Stimulated activated naive CD4-positive, alpha-beta T cell treated with Interleukin-2 at 50 U/mL for 16 hours (primary cell): Measurements from ENCODE around the gene COL5A2.
A peak's percentile ranks its signal among the peaks of the same experiment; 100 is the strongest.

ENCODE experiments used
- DNase-seq: peaks from one replicate; lab custom pipeline; 2025; lab: John Stamatoyannopoulos, UW

The COL5A2 gene

DNA sequence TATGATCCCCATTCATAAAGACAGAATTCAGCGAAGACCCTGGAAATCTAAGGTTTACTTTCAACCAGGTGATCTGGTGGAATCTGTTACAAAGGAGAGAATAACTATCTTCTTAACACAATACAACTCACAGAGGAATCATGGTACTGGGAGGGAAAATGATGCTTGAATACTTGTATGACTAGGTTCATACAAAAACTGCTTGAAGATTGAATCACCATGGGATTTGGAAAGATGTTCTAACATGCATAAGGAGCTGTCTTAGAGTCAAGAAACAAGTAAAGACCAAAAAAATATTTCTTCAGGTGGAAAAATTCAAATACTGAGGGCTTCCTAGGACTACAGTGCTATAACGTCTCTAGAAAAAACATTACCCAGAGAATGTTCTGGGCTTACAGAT lies 32.2 kb downstream of the COL5A2 start:
- DNase-seq, result no peak

- DNase-seq, result no peak
These were observed 33.0 kb downstream of the COL5A2 start for GRCh38 chr2:189146553-189146952.

DNA sequence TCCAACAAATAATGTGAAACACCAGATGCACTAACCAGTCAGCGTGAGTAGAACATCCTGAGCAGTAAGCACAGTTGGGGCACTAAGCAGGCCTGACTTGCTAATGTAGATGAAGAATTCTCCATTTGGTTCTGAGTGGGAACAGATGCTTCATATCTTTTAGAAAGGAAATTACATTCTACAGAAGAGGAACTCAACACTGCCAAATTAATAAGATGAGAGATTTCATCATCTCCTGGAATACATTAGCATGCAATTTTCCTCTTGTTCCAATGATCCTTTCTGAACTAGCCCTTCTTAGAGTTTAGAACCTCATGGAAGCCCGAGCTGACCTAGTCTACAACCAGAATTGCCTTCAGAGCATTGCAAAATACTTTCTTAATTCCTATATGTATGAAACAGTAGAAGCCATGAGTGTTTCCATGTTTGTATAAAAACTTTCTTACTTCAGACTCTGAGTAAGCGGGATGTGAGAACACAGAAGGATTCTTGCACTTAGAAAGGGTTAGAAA lies 34.8 kb downstream of the COL5A2 start:
- DNase-seq, result no peak

DNA sequence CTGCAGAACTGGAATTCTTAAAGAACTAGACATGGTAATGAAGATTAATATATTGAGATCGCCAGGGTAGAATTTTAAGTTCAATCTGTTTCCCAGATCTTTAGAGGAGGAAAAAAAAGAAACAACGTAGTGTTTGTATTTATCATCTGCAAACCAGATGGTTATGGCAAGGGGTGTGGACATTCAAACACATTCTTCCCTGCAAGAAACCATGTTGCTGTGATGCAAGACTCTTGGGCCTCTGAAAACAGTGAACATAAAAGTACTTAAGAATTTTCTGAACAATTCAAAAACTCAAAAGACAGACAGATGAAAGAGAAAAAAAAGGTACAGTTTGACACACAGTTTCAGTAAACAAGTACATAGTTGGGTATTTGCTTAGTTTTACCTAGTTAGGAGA lies 35.6 kb downstream of the COL5A2 start:
- no peak for DNase-seq

- peak; percentile 38 for DNase-seq
These were observed 36.4 kb downstream of the COL5A2 start for GRCh38 chr2:189142893-189143759.

- DNase-seq, result no peak
These were observed 40.8 kb downstream of the COL5A2 start for GRCh38 chr2:189138800-189139199.

GRCh38 chr2:189137519-189137918 lies 42.0 kb downstream of the COL5A2 start:
- DNase-seq, result no peak

- DNase-seq, result no peak
These were observed 45.1 kb downstream of the COL5A2 start for GRCh38 chr2:189134485-189134884.

DNA sequence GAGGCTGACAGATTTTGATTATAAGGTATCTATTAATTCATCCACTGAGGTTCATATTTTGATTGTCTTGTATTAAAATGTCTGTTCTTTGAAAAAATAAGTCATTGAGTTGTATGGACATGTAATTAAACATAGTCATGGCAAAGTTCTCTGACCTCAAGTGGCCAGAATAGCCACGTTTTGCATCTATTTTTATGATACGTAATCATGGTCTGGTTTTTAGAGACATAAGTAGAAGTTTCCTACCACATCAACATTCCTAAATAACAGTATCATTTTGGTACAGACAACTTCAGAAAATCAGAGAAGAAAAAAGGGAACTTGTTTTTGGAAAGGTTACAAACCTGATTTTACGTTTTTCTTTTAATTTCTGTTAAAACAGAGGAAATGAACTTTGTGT lies 47.6 kb downstream of the COL5A2 start:
- no peak for DNase-seq

GRCh38 chr2:189129971-189130370 lies 49.6 kb downstream of the COL5A2 start:
- no peak for DNase-seq

- no peak for DNase-seq
These were observed 50.6 kb downstream of the COL5A2 start for GRCh38 chr2:189128970-189129369.

DNA sequence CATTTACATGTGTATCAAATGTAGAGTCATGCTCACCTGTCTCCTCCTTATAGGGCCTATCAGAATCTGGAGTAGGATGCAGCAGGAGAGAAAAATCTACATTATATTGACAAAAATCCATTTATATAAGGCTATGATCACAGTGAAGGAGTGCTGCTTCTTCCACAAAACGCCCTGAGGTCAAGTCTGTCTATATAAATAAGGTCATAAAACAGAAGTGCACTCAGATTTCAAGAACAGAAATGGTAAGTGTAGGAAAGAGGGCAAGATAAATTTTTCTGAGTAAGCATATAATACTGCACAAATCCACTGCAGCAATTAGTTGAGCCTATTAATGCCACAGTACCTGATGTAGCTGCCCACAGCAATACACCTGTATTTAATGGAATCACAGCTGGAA lies 51.8 kb downstream of the COL5A2 start:
- no peak for DNase-seq

- no peak for DNase-seq
These were observed 54.4 kb downstream of the COL5A2 start for GRCh38 chr2:189125195-189125594.

DNA sequence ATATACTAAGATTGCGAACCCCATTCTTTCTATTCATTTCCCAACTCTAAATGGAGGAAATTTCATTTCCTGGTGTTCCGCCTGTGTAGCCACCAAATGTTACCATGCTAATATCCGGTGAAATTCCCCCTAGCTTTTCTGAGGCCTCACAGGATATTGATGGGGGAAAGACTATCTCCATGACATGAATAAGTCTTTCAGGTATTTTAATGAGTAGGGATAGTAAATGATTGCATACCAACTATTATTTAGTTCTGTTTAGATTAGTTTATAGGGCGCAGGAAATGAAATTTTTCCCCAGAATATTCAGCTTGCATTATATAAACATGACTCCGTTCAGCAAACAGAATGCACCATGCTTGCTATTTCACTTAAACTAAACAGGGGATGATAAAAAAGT lies 55.4 kb downstream of the COL5A2 start:
- no peak for DNase-seq

- DNase-seq, result no peak
These were observed 61.2 kb downstream of the COL5A2 start for GRCh38 chr2:189118386-189118785.

DNA sequence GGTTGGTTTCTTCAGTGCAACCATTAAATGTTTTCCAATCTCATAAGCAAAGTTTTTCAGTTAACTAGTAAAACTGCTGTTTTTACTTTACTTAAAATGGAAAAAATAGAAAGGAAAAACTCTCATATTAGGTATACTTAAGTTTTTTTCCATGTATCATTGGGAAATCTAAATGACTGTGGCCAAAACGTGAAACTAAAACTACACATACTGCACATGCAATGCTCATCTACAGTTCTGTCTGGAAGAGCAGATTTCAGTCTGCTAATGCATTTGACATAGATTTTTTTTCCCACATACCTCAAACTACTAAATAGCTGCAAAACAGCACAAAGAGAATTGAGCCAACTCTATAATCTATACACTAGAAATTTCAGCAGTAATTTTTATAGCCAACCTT lies 62.6 kb downstream of the COL5A2 start:
- no peak for DNase-seq

- no peak for DNase-seq
These were observed 63.5 kb downstream of the COL5A2 start for GRCh38 chr2:189116087-189116486.

GRCh38 chr2:189115126-189115525 lies 64.4 kb downstream of the COL5A2 start:
- no peak for DNase-seq

- no peak for DNase-seq
These were observed 65.6 kb downstream of the COL5A2 start for GRCh38 chr2:189113963-189114362.

DNA sequence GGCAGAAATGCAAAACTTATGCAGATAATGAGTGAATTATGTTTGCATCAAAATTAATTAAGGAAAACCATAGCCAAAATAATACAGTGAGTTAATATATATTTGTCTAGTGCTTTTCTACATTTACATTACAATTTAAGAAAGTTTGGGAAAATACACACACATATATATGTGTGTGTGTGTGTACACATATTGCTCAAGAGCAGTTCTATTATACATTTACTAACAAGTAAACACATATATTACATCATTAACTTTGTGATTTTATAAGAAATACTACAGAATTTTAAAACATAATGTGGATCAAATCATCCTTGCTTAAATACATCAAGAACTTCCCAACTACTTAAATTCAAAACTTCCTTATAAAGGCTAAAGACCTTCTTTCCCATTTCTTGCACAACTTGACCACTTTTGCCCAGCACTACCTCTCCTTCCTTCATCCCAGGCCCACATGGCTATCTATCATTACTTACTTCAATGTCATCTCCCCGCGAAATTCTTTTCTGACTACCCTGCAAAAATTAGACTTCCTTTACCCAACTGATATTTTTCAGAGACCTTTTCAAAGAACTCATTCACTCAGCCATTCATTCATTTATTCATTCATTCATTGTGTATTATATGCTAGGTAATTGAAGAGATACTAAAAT lies 68.4 kb downstream of the COL5A2 start:
- no peak for DNase-seq

GRCh38 chr2:189109921-189110397 lies 69.6 kb downstream of the COL5A2 start:
- DNase-seq, result no peak

- DNase-seq, result no peak
These were observed 74.6 kb downstream of the COL5A2 start for GRCh38 chr2:189104934-189105333.

DNA sequence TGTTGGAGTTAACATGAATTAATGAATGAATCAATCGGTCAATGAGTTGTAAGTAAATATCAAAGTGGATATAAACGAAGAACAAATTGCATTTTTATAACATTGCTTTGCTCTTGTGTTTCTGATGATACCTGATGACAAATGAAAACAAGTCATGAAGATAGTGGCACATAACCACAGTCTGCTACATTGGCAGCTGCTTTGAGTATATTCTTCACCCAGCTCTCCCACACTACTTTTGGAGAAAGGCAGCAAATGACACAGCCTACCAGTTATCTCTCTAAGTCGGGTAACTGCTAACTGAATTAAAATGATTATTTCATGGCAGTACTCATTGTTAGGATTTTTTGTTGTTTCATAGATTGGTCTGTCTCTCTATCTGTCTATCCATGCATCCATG lies 76.8 kb downstream of the COL5A2 start:
- DNase-seq, result no peak
